CD4-positive, alpha-beta T cell (primary cell): Measurements from ENCODE around the gene SCARB1. TPM values are rescaled to one million over a fixed set of nuclear protein-coding genes. Genes with fewer than 3 reads are reported as not detected.

Source experiments
- ATAC-seq: fragments of 200-7000 bp; cut with Tn5 transposase; one replicate; pipeline ENCODE4 v1.10.0; 2022; ENCODE audit warnings: mild to moderate bottlenecking; ENCODE audit not compliant: poor library complexity
- CTCF ChIA-PET: fragments of 350-600 bp; sonication (Branson Sonifier 250); formaldehyde crosslinking; loops from one replicate; lab custom pipeline; 2021; ENCODE audit warnings: antibody characterized with exemption, inconsistent platforms; lab: Charles Lee
- POLR2A ChIA-PET: fragments of 350-600 bp; sonication (Branson Sonifier 250); formaldehyde crosslinking; loops from one replicate; lab custom pipeline; 2021; ENCODE audit warnings: antibody characterized with exemption, inconsistent platforms; lab: Charles Lee
- DNase-seq, 14 experiments: peaks; one replicate each; pipeline ENCODE4 v3.0.0-alpha.2; 2013 to 2020; ENCODE audit warnings: mixed read lengths in 2 of 14
- H3K27ac ChIP-seq, 2 donors: one replicate each; pipeline versions ENCODE4 v1.5.1 to v1.7.0; 2013; ENCODE audit warnings: low read length in 2 of 2, low read depth in 1 of 2, mild to moderate bottlenecking in 1 of 2
- H3K27me3 ChIP-seq, 2 experiments: 1 replicate in 1 of 2; 2 replicates in 1 of 2; pipeline versions ENCODE4 v1.6.1 to v1.7.0; 2013; ENCODE audit warnings: low read length in 2 of 2, control low read depth in 1 of 2, mild to moderate bottlenecking in 1 of 2, moderate library complexity in 1 of 2; ENCODE audit not compliant: insufficient read depth in 2 of 2, control insufficient read depth in 1 of 2
- H3K36me3 ChIP-seq: one replicate; pipeline ENCODE4 v1.6.1; 2013; ENCODE audit warnings: low read length, control low read depth; ENCODE audit not compliant: insufficient read depth
- H3K4me1 ChIP-seq: one replicate; pipeline ENCODE4 v1.6.1; 2013; ENCODE audit warnings: low read length, control low read depth; ENCODE audit not compliant: insufficient read depth
- H3K4me3 ChIP-seq: one replicate; pipeline ENCODE4 v1.5.1; 2013; ENCODE audit warnings: mild to moderate bottlenecking, low read length, moderate library complexity
- H3K9me3 ChIP-seq, 2 experiments: 1 replicate in 1 of 2; 2 replicates in 1 of 2; pipeline versions ENCODE4 v1.6.1 to v1.7.0; 2013; ENCODE audit warnings: low read length in 2 of 2, mild to moderate bottlenecking in 2 of 2, control low read depth in 1 of 2, moderate library complexity in 1 of 2; ENCODE audit not compliant: control insufficient read depth in 1 of 2, insufficient read depth in 1 of 2
- H3K27ac Mint-ChIP-seq: one replicate; pipeline ENCODE4 v1.8.0; 2020; ENCODE audit warnings: mixed read lengths
- H3K27me3 Mint-ChIP-seq: one replicate; pipeline ENCODE4 v1.8.0; 2021; ENCODE audit warnings: mixed read lengths
- H3K36me3 Mint-ChIP-seq: one replicate; pipeline ENCODE4 v1.8.0; 2021; ENCODE audit warnings: low read depth, mixed read lengths
- H3K4me1 Mint-ChIP-seq: one replicate; pipeline ENCODE4 v1.8.0; 2021; ENCODE audit warnings: low read depth, mixed read lengths
- H3K4me3 Mint-ChIP-seq: one replicate; pipeline ENCODE4 v1.8.0; 2020; ENCODE audit warnings: mild to moderate bottlenecking, mixed read lengths
- H3K9me3 Mint-ChIP-seq: one replicate; pipeline ENCODE4 v1.8.0; 2020; ENCODE audit warnings: mixed read lengths
- intact Hi-C, 2 experiments: fragments of 100-400 bp; cut with DNase I in 1 of 2; cut with micrococcal nuclease in 1 of 2; formaldehyde crosslinking; loops; one replicate each; pipeline versions ENCODE4 v1.15.1 to v1.9.0; 2023 to 2025; cut with DNase I, micrococcal nuclease
- total RNA-seq, 174 experiments: library from RNA in 2 of 174; stranded (reverse) in 2 of 174; gene quantifications; one replicate each; pipeline ENCODE4 v1.2.3 and lab custom pipeline; 2021 to 2026
- TF ChIP-seq, protein P1 (sequence below): fragments of 200-600 bp; IDR thresholded peaks from one replicate; pipeline ENCODE4 v1.8.0; 2022; ENCODE audit warnings: antibody characterized with exemption, mild to moderate bottlenecking

The SCARB1 gene
- total RNA-seq, 2 experiments from 2014 or later = 2.3 to 3.7 TPM

DNA sequence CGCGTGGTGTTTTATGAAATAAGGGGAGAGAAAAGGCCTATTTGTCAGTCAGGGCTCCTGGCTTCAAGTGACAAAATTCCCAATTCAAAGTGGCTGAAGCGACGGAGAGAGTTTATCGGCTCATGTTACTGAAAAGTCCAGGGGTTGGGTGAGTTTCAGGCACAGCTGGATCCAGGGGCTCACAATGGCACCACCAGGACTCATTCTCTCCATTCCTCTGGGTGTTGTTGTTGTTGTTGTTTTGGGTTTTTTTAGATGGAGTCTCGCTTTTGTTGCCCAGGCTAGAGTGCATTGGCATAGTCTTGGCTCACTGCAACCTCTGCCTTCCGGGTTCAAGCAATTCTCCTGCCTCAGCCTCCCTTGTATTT lies 119.4 kb downstream of the SCARB1 start:
- Mint-ChIP-seq H3K27me3 (peaks cover 12% of the 10 kb centered on the region), H3K4me3 (no peak overlapping the region), H3K4me1 (peaks cover 20% of the 10 kb centered on the region), H3K27ac (no peak overlapping the region), H3K9me3 (no peaks in the 10 kb centered on the region), H3K36me3 (no peaks in the 10 kb centered on the region)
- H3K4me1 ChIP-seq = peaks cover 13% of the 10 kb centered on the region
- intact Hi-C loops = no loop called here
- H3K9me3 ChIP-seq = peaks cover 0 to 7% of the 10 kb centered on the region in 2 experiments
- no peak overlapping the region for H3K27ac ChIP-seq
- H3K27me3 ChIP-seq = no peaks in the 10 kb centered on the region
- no peaks in the 10 kb centered on the region for H3K36me3 ChIP-seq
- H3K4me3 ChIP-seq = no peak overlapping the region
- no peak for DNase-seq
- TF ChIP-seq, protein P1, sequence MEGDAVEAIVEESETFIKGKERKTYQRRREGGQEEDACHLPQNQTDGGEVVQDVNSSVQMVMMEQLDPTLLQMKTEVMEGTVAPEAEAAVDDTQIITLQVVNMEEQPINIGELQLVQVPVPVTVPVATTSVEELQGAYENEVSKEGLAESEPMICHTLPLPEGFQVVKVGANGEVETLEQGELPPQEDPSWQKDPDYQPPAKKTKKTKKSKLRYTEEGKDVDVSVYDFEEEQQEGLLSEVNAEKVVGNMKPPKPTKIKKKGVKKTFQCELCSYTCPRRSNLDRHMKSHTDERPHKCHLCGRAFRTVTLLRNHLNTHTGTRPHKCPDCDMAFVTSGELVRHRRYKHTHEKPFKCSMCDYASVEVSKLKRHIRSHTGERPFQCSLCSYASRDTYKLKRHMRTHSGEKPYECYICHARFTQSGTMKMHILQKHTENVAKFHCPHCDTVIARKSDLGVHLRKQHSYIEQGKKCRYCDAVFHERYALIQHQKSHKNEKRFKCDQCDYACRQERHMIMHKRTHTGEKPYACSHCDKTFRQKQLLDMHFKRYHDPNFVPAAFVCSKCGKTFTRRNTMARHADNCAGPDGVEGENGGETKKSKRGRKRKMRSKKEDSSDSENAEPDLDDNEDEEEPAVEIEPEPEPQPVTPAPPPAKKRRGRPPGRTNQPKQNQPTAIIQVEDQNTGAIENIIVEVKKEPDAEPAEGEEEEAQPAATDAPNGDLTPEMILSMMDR = no peak
- ChIA-PET POLR2A (no interaction called here), CTCF (no interaction called here)
- ATAC-seq = no peak

DNA sequence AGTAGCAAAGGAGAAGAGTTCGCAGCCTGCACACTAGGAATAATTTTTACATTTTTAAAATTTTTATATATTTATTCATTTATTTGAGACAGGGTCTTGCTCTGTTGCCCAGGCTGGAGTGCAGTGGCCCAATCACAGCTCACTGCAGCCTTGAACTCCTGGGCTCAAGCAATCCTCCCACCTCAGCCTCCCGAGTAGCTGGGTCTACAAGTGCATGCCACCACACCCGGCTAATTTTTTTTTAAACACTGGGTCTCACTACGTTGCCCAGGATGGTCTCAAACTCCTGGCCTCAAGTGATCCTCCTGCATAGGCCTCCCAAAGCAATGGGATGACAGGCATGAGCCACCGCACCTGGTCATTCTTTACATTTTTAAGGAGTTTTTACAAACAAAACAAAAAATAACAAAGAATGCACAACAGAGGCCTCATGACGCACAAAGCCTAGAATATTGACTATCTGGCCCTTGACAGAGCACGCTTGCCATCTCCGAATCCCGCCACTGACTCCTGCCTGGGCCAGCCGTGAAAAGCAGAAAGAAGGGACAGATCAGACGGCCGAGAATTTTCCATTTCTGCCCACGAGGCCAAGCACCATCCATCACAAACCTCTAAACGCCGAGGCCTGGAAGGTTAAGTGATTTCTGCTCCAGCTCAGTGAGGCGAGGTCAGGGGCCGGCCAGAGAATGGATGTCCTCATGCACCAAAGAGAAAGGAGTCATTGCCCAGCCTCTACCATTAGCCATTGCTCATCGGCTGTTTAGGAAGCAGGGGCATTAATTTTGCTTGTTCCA lies 120.0 kb downstream of the SCARB1 start:
- no peak overlapping the region for H3K27ac Mint-ChIP-seq
- no peak for DNase-seq
- no peaks in the 10 kb centered on the region for H3K36me3 Mint-ChIP-seq
- peaks cover 12% of the 10 kb centered on the region for H3K27me3 Mint-ChIP-seq
- Histone ChIP-seq H3K27ac (no peak overlapping the region), H3K36me3 (no peaks in the 10 kb centered on the region), H3K9me3 (peaks cover 0 to 7% of the 10 kb centered on the region in 2 experiments), H3K4me3 (no peak overlapping the region), H3K27me3 (no peaks in the 10 kb centered on the region), H3K4me1 (peaks cover 17% of the 10 kb centered on the region)
- no peaks in the 10 kb centered on the region for H3K9me3 Mint-ChIP-seq
- no peak overlapping the region for H3K4me3 Mint-ChIP-seq
- no peak for ATAC-seq
- TF ChIP-seq, protein P1 = no peak
- intact Hi-C loops = no loop called here
- POLR2A ChIA-PET = no interaction called here
- CTCF ChIA-PET = no interaction called here
- H3K4me1 Mint-ChIP-seq = peaks cover 20% of the 10 kb centered on the region

DNA sequence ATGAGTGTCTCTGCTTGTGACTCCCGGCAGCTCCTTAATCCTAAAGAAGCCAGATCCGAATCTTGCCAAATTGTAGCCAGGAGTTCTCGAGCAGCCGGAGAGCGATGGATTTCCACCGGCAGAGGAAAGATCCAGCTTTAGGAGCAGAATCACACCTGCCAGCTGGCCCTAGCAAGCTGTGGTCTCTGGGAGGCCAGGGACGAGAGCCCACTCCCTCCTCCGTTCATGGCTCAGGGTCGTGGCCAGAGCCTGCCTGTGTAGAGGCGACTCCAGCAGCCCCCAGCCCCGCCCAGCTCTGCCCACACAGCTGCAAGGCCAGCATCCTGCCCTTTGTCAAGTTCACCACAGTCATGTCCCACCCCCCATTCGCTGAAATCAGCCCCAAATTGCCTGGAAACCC lies 121.0 kb downstream of the SCARB1 start:
- Histone ChIP-seq H3K4me1 (peaks cover 19% of the 10 kb centered on the region), H3K27me3 (no peaks in the 10 kb centered on the region), H3K36me3 (no peaks in the 10 kb centered on the region), H3K4me3 (no peak overlapping the region), H3K27ac (no peak overlapping the region), H3K9me3 (peaks cover 0 to 7% of the 10 kb centered on the region in 2 experiments)
- ATAC-seq = no peak
- no peak overlapping the region for H3K4me3 Mint-ChIP-seq
- ChIA-PET CTCF (no interaction called here), POLR2A (no interaction called here)
- intact Hi-C loops = no loop called here
- TF ChIP-seq, protein P1 = no peak
- H3K36me3 Mint-ChIP-seq = no peaks in the 10 kb centered on the region
- peaks cover 20% of the 10 kb centered on the region for H3K4me1 Mint-ChIP-seq
- H3K9me3 Mint-ChIP-seq = no peaks in the 10 kb centered on the region
- peaks cover 12% of the 10 kb centered on the region for H3K27me3 Mint-ChIP-seq
- H3K27ac Mint-ChIP-seq = no peak overlapping the region
- no peak for DNase-seq
